NB4 (cell line): ENCODE data around the gene FGF7.
"Not testable (repeated sequence)": the region's sequence is repeated elsewhere in the genome, so short reads cannot be mapped to it uniquely, and the experiment has no call there.

ENCODE experiments used
- DNase-seq: peaks from one replicate; pipeline ENCODE4 v3.0.0; 2010; ENCODE audit warnings: low read depth
- H3K4me3 ChIP-seq: one replicate; pipeline ENCODE4 v1.5.1; 2011; ENCODE audit warnings: mild to moderate bottlenecking, low read depth, low read length, moderate library complexity
- MYC ChIP-seq: IDR thresholded peaks from 2 replicates; pipeline ENCODE4 v1.6.1; 2011; ENCODE audit warnings: low read depth, low read length
- POLR2A ChIP-seq: IDR thresholded peaks from 2 replicates; pipeline ENCODE4 v1.6.1; 2011; ENCODE audit warnings: mild to moderate bottlenecking; ENCODE audit not compliant: insufficient read length; ENCODE audit errors: extremely low read depth
- TF ChIP-seq, protein P1 (sequence below): IDR thresholded peaks from 2 replicates; pipeline ENCODE4 v1.6.1; 2011; ENCODE audit warnings: low read depth, low read length
- TF ChIP-seq, protein P2 (sequence below): IDR thresholded peaks from one replicate; pipeline ENCODE4 v1.5.1; 2012; ENCODE audit warnings: low read depth, low read length

Gene FGF7

DNA sequence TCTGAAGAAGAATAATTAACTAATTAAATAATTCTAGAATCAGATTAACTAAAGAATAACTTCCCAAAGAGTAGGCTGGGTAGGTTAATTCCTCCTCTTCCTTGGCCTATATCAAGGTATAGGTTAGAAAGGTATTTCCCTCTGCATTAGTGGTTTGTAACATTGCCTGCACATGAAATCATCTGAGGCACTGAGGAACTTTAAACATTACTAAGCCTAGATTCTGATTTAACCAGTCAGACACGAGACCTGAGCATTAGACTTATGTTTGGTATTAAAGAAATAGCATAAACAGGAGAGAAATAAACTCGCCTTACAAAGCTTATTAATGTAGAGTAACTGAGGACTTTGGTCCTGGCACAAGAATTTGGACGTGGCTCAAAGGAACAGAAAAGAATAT lies 84.2 kb downstream of the FGF7 start:
- TF ChIP-seq, protein P1, sequence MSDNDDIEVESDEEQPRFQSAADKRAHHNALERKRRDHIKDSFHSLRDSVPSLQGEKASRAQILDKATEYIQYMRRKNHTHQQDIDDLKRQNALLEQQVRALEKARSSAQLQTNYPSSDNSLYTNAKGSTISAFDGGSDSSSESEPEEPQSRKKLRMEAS = no peak
- TF ChIP-seq, protein P2, sequence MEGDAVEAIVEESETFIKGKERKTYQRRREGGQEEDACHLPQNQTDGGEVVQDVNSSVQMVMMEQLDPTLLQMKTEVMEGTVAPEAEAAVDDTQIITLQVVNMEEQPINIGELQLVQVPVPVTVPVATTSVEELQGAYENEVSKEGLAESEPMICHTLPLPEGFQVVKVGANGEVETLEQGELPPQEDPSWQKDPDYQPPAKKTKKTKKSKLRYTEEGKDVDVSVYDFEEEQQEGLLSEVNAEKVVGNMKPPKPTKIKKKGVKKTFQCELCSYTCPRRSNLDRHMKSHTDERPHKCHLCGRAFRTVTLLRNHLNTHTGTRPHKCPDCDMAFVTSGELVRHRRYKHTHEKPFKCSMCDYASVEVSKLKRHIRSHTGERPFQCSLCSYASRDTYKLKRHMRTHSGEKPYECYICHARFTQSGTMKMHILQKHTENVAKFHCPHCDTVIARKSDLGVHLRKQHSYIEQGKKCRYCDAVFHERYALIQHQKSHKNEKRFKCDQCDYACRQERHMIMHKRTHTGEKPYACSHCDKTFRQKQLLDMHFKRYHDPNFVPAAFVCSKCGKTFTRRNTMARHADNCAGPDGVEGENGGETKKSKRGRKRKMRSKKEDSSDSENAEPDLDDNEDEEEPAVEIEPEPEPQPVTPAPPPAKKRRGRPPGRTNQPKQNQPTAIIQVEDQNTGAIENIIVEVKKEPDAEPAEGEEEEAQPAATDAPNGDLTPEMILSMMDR = no peak
- TF ChIP-seq POLR2A (no peak), MYC (no peak)
- no peak for DNase-seq
- no peak overlapping the region for H3K4me3 ChIP-seq

DNA sequence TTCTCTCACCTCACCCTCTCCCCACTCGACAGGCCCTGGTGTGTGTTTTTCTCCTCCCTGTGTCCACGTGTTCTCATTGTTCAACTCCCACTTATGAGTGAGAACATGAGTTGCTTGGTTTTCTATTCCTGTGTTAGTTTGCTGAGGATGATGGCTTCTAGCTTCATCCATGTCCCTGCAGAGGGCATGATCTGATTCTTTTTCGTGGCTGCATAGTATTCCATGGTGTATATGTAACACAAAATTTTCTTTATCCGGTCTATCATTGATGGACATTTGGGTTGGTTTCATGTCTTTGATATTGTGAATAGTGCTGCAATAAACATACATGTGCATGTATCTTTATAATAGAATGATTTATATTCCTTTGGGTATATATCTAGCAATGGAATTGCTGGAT lies 89.7 kb downstream of the FGF7 start:
- not testable (repeated sequence) for DNase-seq, H3K4me3 ChIP-seq

DNA sequence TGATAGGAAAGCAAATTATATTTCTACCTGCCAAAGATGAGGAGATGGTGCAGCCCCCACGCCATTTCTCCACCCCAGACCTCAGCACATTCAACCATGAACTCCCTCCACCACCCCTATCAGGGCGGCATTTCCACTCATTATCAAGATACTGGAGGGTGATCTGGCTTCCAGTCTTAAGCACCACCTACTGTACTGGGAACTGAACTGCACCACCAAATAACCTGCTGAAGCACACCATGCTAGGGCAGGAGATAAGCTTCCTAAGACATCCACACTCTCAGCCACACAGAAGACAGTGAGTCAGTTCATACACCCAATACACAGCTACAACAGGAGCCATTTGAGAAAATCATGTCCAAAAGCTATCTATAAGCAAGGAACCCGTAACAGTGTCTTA lies 98.8 kb downstream of the FGF7 start:
- peak; percentile 1 for DNase-seq
- TF ChIP-seq, protein P1 = no peak
- TF ChIP-seq POLR2A (no peak), MYC (no peak)
- H3K4me3 ChIP-seq = no peak overlapping the region

DNA sequence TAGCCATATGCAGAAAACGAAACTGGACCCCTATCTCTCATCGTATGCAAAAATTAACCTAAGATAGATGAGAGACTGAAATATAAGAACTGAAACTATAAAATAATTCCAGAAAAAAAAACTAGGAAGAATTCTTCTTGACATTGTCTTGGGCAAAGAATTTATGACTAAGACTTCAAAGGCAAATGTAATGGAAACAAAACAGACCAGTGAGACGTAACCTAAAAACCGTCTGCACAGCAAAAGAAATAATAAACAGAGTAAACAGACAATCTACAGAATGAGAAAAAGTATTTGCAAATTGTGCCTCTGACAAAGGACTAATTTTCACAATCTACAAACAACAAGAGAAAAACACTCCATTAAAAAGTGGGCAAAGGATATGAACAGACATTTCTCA lies 105.2 kb downstream of the FGF7 start:
- no peak overlapping the region for H3K4me3 ChIP-seq
- no peak for DNase-seq
- TF ChIP-seq, protein P1 = no peak
- TF ChIP-seq MYC = no peak
- no peak for TF ChIP-seq POLR2A
- TF ChIP-seq, protein P2 = no peak

DNA sequence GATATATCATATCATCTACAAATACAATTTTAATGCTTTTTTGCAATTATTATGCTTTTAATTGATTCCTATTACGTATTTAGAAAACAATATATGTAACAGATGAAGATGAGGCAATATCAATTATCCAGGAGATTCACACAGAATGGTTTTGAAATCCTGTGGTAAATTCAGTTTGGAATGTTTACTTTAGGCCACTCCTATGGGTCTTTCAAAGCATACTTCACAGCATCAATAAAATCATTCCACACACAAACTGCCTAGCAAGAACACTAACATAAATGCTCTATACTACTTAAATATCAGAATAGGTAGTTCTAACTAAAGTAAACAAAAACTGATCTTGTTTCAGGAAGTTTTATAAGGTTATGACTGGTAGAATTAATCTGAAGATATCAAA lies 107.0 kb downstream of the FGF7 start:
- TF ChIP-seq POLR2A (no peak), MYC (no peak)
- TF ChIP-seq, protein P1 = no peak
- TF ChIP-seq, protein P2 = no peak
- no peak overlapping the region for H3K4me3 ChIP-seq
- peak; percentile 7 for DNase-seq
